GM20431 (cell line): ENCODE data around the gene GNAI1.

ENCODE experiments used
- in situ Hi-C: fragments of 300-500 bp; cut with MseI, MboI; formaldehyde crosslinking; loops from one replicate; pipeline ENCODE4 v1.15.0; 2020; ENCODE audit warnings: low sequenced_read_pairs; ENCODE audit not compliant: unreplicated experiment

GNAI1 gene

GRCh38 chr7:80134536-80135308, at the start of gene GNAI1:
Gene GNAI1 (plus strand): TSS chr7:80134831. CDS start chr7:80135161, 330 bp downstream.
- in situ Hi-C loops = no loop called here

GRCh38 chr7:80087051-80087770, 47.4 kb upstream of the GNAI1 start:
- in situ Hi-C loops = no loop called here

- in situ Hi-C loops = no loop called here
Observed at GRCh38 chr7:80087771-80088170, 46.9 kb upstream of the GNAI1 start.

- in situ Hi-C loops = no loop called here
Observed at GRCh38 chr7:80088705-80089104, 45.9 kb upstream of the GNAI1 start.

GRCh38 chr7:80089366-80089765, 45.3 kb upstream of the GNAI1 start:
- in situ Hi-C loops = no loop called here

GRCh38 chr7:80093349-80093748, 41.3 kb upstream of the GNAI1 start:
- in situ Hi-C loops = no loop called here

GRCh38 chr7:80095545-80095944, 39.1 kb upstream of the GNAI1 start:
- in situ Hi-C loops = no loop called here

GRCh38 chr7:80097756-80098155, 36.9 kb upstream of the GNAI1 start:
- in situ Hi-C loops = no loop called here

GRCh38 chr7:80098795-80099194, 35.8 kb upstream of the GNAI1 start:
- in situ Hi-C loops = no loop called here

DNA sequence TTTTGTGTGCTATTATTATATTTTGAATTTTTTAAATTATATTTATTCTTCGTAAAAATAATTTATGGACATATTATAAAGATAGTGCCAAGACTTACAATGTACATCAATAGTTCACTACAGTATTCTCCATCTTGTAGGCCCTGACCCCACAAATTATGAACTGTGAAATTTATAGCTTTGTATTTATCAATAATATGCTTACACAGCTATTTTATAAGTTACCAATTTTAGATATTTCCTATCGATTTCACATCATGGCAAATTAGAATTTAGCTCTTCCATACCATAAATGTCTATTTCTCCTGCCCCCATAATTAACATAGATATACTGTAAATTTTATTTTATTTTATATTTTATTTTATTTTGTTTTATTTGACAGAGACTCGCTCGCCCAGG, 34.4 kb upstream of the GNAI1 start:
- in situ Hi-C loops = no loop called here

- in situ Hi-C loops = no loop called here
Observed at GRCh38 chr7:80105701-80106408, 28.8 kb upstream of the GNAI1 start.

DNA sequence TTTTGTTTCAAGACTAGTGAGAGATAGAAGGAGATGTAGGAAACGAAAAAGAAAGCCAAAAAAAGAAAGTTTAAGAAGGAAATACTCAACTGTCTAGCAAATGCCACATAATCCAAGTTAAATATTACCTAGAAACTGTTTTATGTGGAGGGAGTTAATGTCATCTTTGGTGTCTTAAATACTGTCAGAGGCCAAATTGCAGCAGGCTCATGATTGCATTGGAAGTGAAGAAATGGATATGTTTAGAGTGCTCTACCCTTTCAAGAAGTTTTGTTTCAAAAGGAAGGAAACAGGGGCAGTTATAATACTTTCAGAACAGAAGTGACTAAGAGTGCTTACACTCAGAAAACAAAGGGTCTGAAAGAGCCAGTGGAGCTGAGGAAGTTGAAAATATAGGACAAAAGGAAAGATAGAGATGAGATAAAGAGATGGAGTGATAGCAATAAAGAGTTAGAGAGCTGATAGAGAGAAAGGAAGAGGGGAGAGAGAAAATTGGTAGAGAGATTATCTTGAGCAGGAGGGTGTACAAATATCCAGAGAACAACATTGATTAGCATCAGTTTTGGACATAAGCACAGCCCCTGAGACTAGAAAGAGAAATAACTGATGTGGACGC, 28.0 kb upstream of the GNAI1 start:
- in situ Hi-C loops = no loop called here

DNA sequence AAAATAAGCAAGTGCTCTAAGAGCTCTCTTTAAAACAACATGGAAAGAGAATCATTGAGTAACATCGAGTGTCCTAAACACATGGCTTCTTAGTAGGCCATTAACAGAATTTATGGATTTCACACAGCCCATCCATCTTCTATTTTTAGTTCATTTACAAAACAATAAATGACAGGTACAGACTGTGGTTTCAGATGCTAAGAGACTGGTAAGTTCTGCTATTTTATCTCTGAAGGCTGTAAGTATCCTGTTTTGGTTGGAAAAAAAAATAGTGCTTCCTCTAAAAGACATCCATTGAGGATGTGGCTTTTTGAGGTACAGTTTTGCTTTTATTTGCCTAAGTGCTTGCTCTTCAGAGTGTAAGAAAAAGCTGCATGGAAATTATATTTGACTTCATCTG, 27.4 kb upstream of the GNAI1 start:
- in situ Hi-C loops = no loop called here

DNA sequence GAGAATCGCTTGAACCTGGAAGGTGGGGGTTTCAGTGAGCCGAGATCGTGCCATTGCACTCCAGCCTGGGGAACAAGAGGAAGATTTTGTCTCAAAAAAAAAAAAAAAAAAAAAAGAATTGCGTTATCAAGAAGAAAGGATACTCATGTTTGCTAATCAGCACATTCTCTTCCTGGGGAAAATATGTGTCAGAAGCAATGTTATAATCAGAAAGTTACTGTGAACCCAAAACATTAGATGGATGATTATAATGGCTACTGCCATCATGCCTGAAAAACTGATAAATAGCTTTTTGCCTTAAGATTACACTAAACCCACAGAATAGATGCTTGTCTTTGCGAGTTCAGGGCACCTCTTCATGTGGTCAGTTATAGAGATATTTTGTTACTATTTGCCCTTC, 24.3 kb upstream of the GNAI1 start:
- in situ Hi-C loops = no loop called here

- in situ Hi-C loops = no loop called here
Observed at GRCh38 chr7:80114159-80114558, 20.5 kb upstream of the GNAI1 start.

DNA sequence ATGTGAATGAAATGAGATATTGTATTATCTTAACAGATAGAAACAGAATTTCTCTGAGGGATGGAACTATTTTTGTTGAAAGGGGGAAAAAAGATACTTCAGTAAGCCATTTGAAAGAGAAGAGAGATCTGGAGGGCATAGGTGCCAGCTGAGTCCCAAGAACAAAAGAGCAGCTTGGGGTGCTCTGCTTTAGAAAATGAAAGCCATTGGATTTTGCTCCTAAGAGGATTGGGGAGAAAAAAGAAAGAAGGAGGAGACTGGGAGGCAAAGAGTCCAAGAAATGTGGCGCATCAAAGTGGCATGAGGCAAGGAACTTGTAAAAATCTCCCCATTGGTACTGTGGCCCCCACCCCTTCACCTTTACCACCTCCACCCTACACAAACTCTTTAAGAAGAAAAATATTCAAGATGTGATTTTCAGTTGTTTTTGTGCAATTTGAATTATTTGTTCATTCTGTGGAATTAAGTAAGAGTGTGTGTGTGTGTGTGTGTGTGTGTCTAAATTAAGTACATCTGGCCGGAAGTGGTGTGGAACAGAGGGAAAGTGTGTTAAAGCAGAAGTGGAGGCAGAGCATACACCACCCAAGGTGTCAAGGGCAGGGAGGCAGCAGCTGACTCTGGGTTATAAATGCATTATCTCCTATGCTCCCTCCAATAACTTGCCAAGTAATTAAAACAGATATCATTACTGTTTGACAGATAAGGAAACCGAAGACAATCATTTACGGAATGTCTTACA, 9.9 kb upstream of the GNAI1 start:
- in situ Hi-C loops = no loop called here

GRCh38 chr7:80127412-80128160, 7.0 kb upstream of the GNAI1 start:
- in situ Hi-C loops = no loop called here

GRCh38 chr7:80128918-80129317, 5.7 kb upstream of the GNAI1 start:
- in situ Hi-C loops = no loop called here

DNA sequence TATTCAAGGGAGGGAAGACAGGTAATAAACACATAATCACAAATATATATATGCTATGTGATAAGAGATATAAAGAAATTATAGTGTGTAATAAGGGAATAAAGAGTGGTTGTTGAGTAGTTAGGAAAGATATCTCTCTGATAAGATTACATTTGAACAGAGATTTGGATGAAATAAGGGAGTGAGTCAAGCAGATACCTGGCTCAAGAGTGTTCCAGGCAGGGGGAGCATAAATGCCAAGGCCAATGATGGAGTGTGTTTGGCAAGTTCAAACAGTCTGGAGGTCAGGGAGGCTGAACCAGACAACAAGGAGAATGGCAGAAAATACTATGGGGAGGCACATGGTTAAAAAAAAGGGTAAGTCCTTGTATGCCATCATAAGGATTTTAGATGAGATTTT, 4.8 kb upstream of the GNAI1 start:
- in situ Hi-C loops = no loop called here
